Fibroblast of peridontal ligament (primary cell): Measurements from ENCODE around the gene MISFA.
"Not testable (repeated sequence)": the region's sequence is repeated elsewhere in the genome, so short reads cannot be mapped to it uniquely, and the experiment has no call there.

ENCODE experiments used
- DNase-seq: peaks from one replicate; pipeline ENCODE4 v3.0.0-alpha.2; 2010; ENCODE audit errors: extremely low read depth

MISFA gene

GRCh38 chr11:18617688-18618341 lies 18.2 kb downstream of the MISFA start:
- peak; percentile 81 for DNase-seq

- DNase-seq: peak; percentile 78
These were observed 18.9 kb downstream of the MISFA start for GRCh38 chr11:18618342-18619025.

GRCh38 chr11:18623707-18624106 lies 24.1 kb downstream of the MISFA start:
- DNase-seq: no peak

- no peak for DNase-seq
These were observed 24.6 kb downstream of the MISFA start for GRCh38 chr11:18624161-18624560.

GRCh38 chr11:18632841-18633240 lies 33.3 kb downstream of the MISFA start:
- DNase-seq: no peak

- DNase-seq: peak; percentile 87
These were observed 33.9 kb downstream of the MISFA start for GRCh38 chr11:18633256-18634139.

- DNase-seq: peak; percentile 99
These were observed 34.8 kb downstream of the MISFA start, which contains the start of gene SPTY2D1 for GRCh38 chr11:18634140-18635032. Gene SPTY2D1 (minus strand): TSS chr11:18634342. CDS start chr11:18634257, 85 bp downstream.

- DNase-seq: no peak
These were observed 42.1 kb downstream of the MISFA start for GRCh38 chr11:18641677-18642076.

- not testable (repeated sequence) for DNase-seq
These were observed 43.4 kb downstream of the MISFA start for GRCh38 chr11:18643034-18643433.

GRCh38 chr11:18650353-18650752 lies 50.8 kb downstream of the MISFA start:
- no peak for DNase-seq

- peak; percentile 75 for DNase-seq
These were observed 51.4 kb downstream of the MISFA start for GRCh38 chr11:18650859-18651557.
